ENCODE measurements around the gene CEBPA.

DNA sequence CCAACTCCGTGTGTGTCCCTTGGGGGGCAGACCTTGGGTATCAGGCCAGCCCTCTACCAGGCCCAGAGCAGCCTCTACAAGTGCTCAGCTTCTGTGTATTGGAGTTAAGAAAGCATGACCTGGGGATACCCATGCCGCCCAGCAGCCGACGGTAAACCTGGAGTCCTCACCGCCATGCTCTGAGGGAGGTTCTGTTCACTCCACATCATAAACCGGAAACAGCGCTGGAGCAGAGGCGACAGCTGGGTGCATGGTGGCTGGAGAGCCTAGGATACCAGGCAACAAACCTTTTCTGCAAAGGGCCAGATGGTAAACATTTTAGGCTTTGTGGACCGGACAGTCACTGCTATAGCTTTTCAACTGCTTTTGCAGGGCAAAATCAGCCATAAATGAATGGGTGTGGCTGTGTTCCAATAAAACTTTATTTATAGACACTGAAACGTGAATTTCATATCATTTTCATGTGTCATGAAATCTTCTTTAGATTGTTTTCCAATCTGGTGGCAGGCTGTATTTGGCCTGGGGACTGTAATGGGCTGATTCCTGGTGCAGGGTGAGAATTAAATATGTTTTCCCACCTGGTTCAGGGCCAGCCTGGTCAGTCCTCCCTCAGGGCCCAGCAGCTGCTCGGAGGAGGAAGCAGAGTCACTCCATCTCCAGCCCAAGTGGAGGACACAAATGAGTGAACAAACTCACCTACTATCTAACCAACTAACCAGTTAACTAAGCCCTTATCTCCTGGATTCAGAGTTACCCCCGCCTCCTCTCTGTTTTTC, 30.9 kb downstream of the CEBPA start:
- TF ChIP-seq, protein P1, sequence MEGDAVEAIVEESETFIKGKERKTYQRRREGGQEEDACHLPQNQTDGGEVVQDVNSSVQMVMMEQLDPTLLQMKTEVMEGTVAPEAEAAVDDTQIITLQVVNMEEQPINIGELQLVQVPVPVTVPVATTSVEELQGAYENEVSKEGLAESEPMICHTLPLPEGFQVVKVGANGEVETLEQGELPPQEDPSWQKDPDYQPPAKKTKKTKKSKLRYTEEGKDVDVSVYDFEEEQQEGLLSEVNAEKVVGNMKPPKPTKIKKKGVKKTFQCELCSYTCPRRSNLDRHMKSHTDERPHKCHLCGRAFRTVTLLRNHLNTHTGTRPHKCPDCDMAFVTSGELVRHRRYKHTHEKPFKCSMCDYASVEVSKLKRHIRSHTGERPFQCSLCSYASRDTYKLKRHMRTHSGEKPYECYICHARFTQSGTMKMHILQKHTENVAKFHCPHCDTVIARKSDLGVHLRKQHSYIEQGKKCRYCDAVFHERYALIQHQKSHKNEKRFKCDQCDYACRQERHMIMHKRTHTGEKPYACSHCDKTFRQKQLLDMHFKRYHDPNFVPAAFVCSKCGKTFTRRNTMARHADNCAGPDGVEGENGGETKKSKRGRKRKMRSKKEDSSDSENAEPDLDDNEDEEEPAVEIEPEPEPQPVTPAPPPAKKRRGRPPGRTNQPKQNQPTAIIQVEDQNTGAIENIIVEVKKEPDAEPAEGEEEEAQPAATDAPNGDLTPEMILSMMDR (conservative IDR thresholded peaks at IDR 0.05 in 1 of 2, IDR thresholded peaks at IDR 0.05 in 1 of 2; ENCODE audit: low read depth in 1 of 2, low read length in 2 of 2), result no peak
- no peak for TF ChIP-seq EZH2 (IDR thresholded peaks at IDR 0.05; ENCODE audit: low read length, missing control alignments)

Measured in fibroblast of lung (primary cell).